Measurements from ENCODE around the gene DPPA3. TPM values are rescaled to one million over a fixed set of nuclear protein-coding genes. Genes with fewer than 3 reads are reported as not detected.

Gene DPPA3
- total RNA-seq, 1 experiment from 2014 or later, result not detected

DNA sequence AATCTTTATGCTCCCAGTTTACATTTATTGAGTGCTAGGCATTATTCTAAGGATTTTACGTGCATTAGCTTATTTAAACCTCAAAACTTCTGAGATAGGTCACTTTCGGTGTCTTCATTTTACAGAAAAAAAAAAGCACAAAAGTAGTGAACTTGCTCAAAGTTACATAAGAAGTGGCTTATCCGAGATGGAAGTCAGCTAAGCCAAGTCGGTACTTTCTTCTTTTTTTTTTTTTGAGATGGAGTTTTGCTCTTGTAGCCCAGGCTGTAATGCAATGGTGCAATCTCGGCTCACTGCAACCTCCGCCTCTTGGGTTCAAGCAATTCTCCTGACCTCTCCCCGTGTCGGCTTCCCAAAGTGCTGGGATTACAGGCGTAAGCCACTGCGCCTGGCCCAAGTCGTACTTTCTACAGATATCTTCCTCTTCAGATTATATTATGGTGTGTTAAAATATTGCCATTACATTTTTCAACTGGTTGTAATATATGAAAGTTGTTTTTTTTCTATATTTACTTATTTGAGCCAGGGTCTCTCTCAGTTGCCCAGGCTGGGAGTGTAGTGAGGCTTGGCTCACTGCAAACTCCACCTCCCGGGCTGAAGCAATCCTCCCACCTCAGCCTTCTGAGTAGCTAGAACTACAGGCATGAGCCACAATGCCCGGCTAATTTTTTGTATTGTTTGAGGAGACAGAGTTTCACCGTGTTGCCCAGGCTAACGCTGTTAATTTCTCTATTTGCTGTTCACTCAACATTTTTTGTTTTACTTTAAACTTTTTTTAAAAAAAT, 8.9 kb downstream of the DPPA3 start:
- intact Hi-C loops (cut with micrococcal nuclease; ENCODE audit: unreplicated experiment), result no loop called here
- Histone ChIP-seq H3K4me1 (ENCODE audit: control insufficient read depth, insufficient read depth, low read length) (no peaks in the 10 kb centered on the region), H3K9me3 (ENCODE audit: control insufficient read depth, insufficient read depth, low read depth, low read length) (no peaks in the 10 kb centered on the region), H3K27me3 (ENCODE audit: control insufficient read depth, insufficient read depth, low read length) (no peaks in the 10 kb centered on the region), H3K36me3 (ENCODE audit: control insufficient read depth, insufficient read depth, low read length) (no peaks in the 10 kb centered on the region), H3K27ac (ENCODE audit: low read length) (no peak overlapping the region), H3K4me3 (ENCODE audit: low read depth in 2 of 2, low read length in 2 of 2) (no peak overlapping the region)
- in situ Hi-C loops (cut with HindIII; ENCODE audit: low pct_unique_long_range_greater_than_20kb, low sequenced_read_pairs), result no loop called here
- no peak for ATAC-seq
- ChIA-PET CTCF (interaction anchor here (0.6 kb wide), 1 partner anchor 77 kb away, joined by 3 read pairs; no protein-coding TSS in a partner anchor), POLR2A (no interaction called here)
- DNase-seq (ENCODE audit: low read depth, low spot score), result no peak
- no TSS peak for BruUV-seq (replicated peaks)
- no peak for TF ChIP-seq CTCF (IDR thresholded peaks at IDR 0.05)
- no peak for TF ChIP-seq SIN3A (IDR thresholded peaks at IDR 0.05; ENCODE audit: borderline replicate concordance, insufficient read depth, low read depth, low read length)
- no peak for TF ChIP-seq POLR2AphosphoS5 (IDR thresholded peaks at IDR 0.05; ENCODE audit: low read depth, low read length)
- TF ChIP-seq REST (IDR thresholded peaks at IDR 0.05; ENCODE audit: insufficient read depth in 1 of 2, low read depth in 2 of 2, low read length in 1 of 2), result no peak
- no peak for TF ChIP-seq TCF7L2 (IDR thresholded peaks at IDR 0.05; ENCODE audit: low read depth, low read length)

- no peak overlapping the region for H3K27ac ChIP-seq (ENCODE audit: low read length)
- H3K27me3 ChIP-seq (ENCODE audit: control insufficient read depth, insufficient read depth, low read length), result no peaks in the 10 kb centered on the region
- ATAC-seq (no peak), DNase-seq (ENCODE audit: low read depth, low spot score) (no peak)
- H3K4me3 ChIP-seq (ENCODE audit: low read depth in 2 of 2, low read length in 2 of 2), result no peak overlapping the region
- ChIA-PET CTCF (no interaction called here), POLR2A (no interaction called here)
- no peaks in the 10 kb centered on the region for H3K9me3 ChIP-seq (ENCODE audit: control insufficient read depth, insufficient read depth, low read depth, low read length)
- TF ChIP-seq REST (IDR thresholded peaks at IDR 0.05; ENCODE audit: insufficient read depth in 1 of 2, low read depth in 2 of 2, low read length in 1 of 2), result no peak
- TF ChIP-seq TCF7L2 (IDR thresholded peaks at IDR 0.05; ENCODE audit: low read depth, low read length), result no peak
- TF ChIP-seq POLR2AphosphoS5 (IDR thresholded peaks at IDR 0.05; ENCODE audit: low read depth, low read length), result no peak
- no peak for TF ChIP-seq SIN3A (IDR thresholded peaks at IDR 0.05; ENCODE audit: borderline replicate concordance, insufficient read depth, low read depth, low read length)
- TF ChIP-seq CTCF (IDR thresholded peaks at IDR 0.05), result no peak
- in situ Hi-C loops (cut with HindIII; ENCODE audit: low pct_unique_long_range_greater_than_20kb, low sequenced_read_pairs), result no loop called here
- no peaks in the 10 kb centered on the region for H3K4me1 ChIP-seq (ENCODE audit: control insufficient read depth, insufficient read depth, low read length)
- no TSS peak for BruUV-seq (replicated peaks)
- no peaks in the 10 kb centered on the region for H3K36me3 ChIP-seq (ENCODE audit: control insufficient read depth, insufficient read depth, low read length)
- intact Hi-C loops (cut with micrococcal nuclease; ENCODE audit: unreplicated experiment), result no loop called here
Measured at GRCh38 chr12:7723926-7724325, 12.7 kb downstream of the DPPA3 start.

Measured in Panc1 (cell line).